ENCODE data around the gene STXBP5L.

DNA sequence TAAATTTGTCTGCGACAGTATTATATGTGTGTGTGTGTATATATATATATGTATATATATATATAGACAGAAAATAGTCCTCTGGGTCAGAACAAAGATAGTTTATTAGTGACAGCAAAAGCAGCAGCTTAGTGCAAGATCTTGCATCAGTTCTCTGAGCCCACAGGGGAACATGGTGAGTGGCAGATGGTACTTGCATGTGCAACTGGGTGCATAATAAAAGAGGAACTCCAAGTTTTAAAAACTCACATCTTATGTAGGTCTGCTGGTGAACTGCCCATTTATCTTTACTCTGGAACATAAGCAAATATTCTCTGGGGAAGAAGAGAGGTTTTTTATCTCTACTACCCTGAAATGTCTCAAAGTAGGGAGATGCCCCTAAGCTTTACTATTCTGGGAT lies 361.4 kb downstream of the STXBP5L start:
- TF ChIP-seq EP300 (IDR thresholded peaks at IDR 0.05) (no peak), POLR2A (IDR thresholded peaks at IDR 0.05; ENCODE audit: low read depth) (no peak), POLR2AphosphoS5 (IDR thresholded peaks at IDR 0.05) (no peak)
- TF ChIP-seq, protein P1, sequence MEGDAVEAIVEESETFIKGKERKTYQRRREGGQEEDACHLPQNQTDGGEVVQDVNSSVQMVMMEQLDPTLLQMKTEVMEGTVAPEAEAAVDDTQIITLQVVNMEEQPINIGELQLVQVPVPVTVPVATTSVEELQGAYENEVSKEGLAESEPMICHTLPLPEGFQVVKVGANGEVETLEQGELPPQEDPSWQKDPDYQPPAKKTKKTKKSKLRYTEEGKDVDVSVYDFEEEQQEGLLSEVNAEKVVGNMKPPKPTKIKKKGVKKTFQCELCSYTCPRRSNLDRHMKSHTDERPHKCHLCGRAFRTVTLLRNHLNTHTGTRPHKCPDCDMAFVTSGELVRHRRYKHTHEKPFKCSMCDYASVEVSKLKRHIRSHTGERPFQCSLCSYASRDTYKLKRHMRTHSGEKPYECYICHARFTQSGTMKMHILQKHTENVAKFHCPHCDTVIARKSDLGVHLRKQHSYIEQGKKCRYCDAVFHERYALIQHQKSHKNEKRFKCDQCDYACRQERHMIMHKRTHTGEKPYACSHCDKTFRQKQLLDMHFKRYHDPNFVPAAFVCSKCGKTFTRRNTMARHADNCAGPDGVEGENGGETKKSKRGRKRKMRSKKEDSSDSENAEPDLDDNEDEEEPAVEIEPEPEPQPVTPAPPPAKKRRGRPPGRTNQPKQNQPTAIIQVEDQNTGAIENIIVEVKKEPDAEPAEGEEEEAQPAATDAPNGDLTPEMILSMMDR (IDR thresholded peaks at IDR 0.05), result no peak

Measured in esophagus muscularis mucosa (tissue), 4 donors.